ENCODE data around the gene PRKACA.
A peak's percentile ranks its signal among the peaks of the same experiment; 100 is the strongest.

The PRKACA gene

DNA sequence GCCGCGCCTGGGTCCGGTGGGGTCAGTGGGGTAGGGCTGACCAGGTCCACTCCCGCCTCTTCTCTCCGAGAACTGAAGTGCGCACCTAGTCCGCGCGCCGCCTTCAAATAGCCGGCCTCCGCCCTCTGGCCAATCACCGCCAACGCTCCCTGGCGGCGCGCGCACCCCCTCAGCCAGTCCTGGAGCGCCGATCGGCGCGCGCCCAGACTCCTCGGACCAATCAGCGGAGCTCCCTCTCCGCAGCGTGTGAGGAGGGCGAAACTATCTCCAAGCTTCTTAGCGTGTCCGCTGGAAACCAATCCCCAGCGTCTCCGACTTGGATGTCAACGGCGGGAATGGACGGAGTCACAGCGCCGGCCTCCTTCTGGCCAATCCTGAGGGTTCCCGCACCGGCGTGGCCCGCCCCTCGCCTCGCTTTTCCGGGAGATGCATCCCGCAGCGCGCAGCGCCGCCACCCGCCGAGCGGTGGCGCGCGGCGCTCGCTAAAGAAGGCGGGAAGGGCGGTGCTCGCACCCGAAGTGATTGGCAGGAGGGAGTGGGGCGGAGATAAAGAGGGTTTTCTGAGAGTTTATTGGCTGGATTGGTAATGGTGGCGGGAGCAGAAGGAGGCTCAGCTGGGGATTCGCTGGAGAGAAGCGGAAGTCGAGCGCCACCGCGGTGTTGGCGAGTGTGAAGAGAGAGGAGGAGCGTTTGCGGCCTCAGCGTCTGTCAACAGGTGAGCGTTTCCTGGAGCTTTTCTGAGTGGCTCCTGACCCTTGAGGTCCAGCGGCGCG, 19.1 kb upstream of the PRKACA start, which contains the start of gene ASF1B:
ASF1B (minus strand) TSS at position 81 of the 773 bp plus-strand sequence. CDS start 133 bp downstream, outside the sequence.
- TF ChIP-seq POLR2A (IDR thresholded peaks at IDR 0.05; ENCODE audit: extremely low read depth, insufficient read length) (peak; percentile 66), MYC (IDR thresholded peaks at IDR 0.05; ENCODE audit: low read depth, low read length) (no peak)
- TF ChIP-seq, protein P1, sequence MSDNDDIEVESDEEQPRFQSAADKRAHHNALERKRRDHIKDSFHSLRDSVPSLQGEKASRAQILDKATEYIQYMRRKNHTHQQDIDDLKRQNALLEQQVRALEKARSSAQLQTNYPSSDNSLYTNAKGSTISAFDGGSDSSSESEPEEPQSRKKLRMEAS (IDR thresholded peaks at IDR 0.05; ENCODE audit: low read depth, low read length) = no peak; the same call in none of the 2 replicates
- TF ChIP-seq, protein P2, sequence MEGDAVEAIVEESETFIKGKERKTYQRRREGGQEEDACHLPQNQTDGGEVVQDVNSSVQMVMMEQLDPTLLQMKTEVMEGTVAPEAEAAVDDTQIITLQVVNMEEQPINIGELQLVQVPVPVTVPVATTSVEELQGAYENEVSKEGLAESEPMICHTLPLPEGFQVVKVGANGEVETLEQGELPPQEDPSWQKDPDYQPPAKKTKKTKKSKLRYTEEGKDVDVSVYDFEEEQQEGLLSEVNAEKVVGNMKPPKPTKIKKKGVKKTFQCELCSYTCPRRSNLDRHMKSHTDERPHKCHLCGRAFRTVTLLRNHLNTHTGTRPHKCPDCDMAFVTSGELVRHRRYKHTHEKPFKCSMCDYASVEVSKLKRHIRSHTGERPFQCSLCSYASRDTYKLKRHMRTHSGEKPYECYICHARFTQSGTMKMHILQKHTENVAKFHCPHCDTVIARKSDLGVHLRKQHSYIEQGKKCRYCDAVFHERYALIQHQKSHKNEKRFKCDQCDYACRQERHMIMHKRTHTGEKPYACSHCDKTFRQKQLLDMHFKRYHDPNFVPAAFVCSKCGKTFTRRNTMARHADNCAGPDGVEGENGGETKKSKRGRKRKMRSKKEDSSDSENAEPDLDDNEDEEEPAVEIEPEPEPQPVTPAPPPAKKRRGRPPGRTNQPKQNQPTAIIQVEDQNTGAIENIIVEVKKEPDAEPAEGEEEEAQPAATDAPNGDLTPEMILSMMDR (IDR thresholded peaks at IDR 0.05; ENCODE audit: low read depth, low read length) = peak; percentile 62
- H3K4me3 ChIP-seq (ENCODE audit: low read depth, low read length) = peak within 1 kb of the TSS; percentile 70
- DNase-seq (ENCODE audit: low read depth) = peak; percentile 99

DNA sequence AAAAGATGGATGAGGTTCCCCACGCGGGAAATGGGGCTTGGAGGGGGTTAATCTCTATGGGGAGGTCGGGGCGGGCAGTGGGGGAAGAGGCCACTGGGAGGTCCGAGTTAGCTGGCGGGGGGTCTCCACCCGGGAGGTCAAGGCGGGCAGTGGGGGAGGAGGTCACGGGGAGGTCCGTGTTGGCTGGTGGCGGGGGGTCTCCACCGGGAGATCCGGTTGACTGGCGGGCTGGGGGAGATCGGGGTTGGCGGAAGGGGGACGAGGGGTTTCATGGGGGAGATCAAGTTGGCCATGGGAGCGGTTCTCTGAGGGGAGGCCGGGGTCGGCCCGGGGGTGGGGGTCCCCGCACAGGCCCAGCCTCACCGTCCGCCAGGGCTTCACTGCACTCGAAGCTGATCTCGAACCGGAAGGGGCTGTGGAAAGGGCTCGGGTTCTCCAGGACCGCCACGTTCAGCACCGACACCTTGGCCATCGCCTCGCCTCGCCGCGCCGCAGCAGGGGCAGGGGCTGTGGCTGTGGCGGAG, 18.5 kb upstream of the PRKACA start:
- DNase-seq (ENCODE audit: low read depth) = no peak
- peak overlapping the region; percentile 70 for H3K4me3 ChIP-seq (ENCODE audit: low read depth, low read length)
- TF ChIP-seq, protein P1 (IDR thresholded peaks at IDR 0.05; ENCODE audit: low read depth, low read length) = no peak
- TF ChIP-seq, protein P2 (IDR thresholded peaks at IDR 0.05; ENCODE audit: low read depth, low read length) = no peak
- TF ChIP-seq MYC (IDR thresholded peaks at IDR 0.05; ENCODE audit: low read depth, low read length) = no peak
- no peak for TF ChIP-seq POLR2A (IDR thresholded peaks at IDR 0.05; ENCODE audit: extremely low read depth, insufficient read length)

DNA sequence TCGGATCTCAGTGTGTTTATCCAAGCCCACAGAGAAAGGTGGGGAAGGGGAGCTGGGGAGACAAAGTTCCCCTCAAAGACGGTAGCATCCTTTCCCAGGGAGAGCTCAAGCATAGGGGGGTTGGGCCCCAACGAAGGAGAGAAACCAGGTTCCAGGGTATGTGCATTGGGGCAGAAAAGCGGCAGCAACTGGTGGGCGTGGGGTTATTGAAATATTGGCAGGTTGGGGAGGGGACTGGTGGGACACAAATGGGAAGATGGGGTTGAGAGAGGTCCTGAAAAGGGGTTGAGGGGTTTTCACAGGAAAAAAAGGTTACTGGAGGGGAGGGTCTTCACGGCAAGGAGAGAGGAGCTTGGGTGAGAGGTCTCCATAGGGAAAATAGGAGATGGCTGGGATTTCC, 17.8 kb upstream of the PRKACA start:
- peak overlapping the region; percentile 70 for H3K4me3 ChIP-seq (ENCODE audit: low read depth, low read length)
- TF ChIP-seq POLR2A (IDR thresholded peaks at IDR 0.05; ENCODE audit: extremely low read depth, insufficient read length) (no peak), MYC (IDR thresholded peaks at IDR 0.05; ENCODE audit: low read depth, low read length) (no peak)
- TF ChIP-seq, protein P1 (IDR thresholded peaks at IDR 0.05; ENCODE audit: low read depth, low read length) = no peak
- TF ChIP-seq, protein P2 (IDR thresholded peaks at IDR 0.05; ENCODE audit: low read depth, low read length) = no peak
- no peak for DNase-seq (ENCODE audit: low read depth)

DNA sequence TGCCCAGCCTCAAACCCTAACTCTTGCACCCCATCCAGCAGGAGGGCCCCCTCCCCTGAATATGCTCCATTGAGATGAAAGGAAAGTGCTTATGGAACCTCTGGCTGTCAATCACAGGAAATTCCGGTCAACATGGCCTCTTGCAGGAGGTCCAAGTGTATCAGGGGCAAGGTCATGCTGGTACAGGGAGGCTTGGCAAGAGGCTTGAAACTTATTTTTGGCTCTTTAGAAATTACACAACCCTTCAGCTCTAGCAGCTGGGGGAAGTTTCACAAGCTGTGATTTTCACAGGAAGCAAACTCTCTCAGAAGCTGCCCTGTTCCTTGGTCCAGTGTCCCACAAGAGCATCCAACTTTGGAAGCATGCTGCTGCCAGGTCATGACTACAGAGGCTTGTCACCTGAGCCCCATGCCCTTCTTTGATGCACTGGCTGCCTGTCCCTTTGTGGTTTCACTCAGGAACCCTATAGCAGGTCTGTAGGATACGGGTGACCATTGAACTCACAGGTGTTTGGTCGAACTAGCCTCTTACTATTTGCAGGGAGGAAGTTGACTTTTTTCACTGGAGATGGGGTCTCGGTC, 10.5 kb upstream of the PRKACA start:
- no peak for DNase-seq (ENCODE audit: low read depth)
- TF ChIP-seq POLR2A (IDR thresholded peaks at IDR 0.05; ENCODE audit: extremely low read depth, insufficient read length) (no peak), MYC (IDR thresholded peaks at IDR 0.05; ENCODE audit: low read depth, low read length) (no peak)
- TF ChIP-seq, protein P2 (IDR thresholded peaks at IDR 0.05; ENCODE audit: low read depth, low read length) = no peak
- TF ChIP-seq, protein P1 (IDR thresholded peaks at IDR 0.05; ENCODE audit: low read depth, low read length) = no peak
- H3K4me3 ChIP-seq (ENCODE audit: low read depth, low read length) = no peak overlapping the region

DNA sequence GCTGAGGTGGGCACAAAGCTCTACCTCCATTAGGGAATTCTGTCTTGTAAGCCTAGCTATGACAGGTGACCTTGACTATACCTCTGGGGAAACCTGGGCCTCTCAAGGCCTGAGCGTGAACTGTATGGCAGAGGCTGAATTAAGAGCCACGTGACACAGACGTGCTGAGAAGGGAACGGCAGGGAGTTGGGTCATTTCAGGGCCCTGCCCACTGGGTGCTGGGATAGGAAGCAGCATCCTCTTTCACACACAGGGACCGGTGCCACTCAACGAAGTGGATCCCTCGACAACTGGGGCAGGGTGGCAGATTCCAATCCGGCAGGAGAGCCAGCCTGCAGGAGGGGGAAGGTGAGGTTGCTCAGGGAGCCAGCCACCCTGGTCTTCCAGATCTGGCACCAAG, 9.6 kb upstream of the PRKACA start:
- TF ChIP-seq, protein P1 (IDR thresholded peaks at IDR 0.05; ENCODE audit: low read depth, low read length) = no peak
- TF ChIP-seq, protein P2 (IDR thresholded peaks at IDR 0.05; ENCODE audit: low read depth, low read length) = no peak
- TF ChIP-seq MYC (IDR thresholded peaks at IDR 0.05; ENCODE audit: low read depth, low read length) (no peak), POLR2A (IDR thresholded peaks at IDR 0.05; ENCODE audit: extremely low read depth, insufficient read length) (no peak)
- no peak overlapping the region for H3K4me3 ChIP-seq (ENCODE audit: low read depth, low read length)
- DNase-seq (ENCODE audit: low read depth) = no peak

Data from NB4 (cell line).